K562 (cell line): ENCODE results near the gene DBF4B.

Experiments used
- BDP1 ChIP-seq: IDR thresholded peaks from 3 replicates; pipeline ENCODE4 v1.6.1; 2011; ENCODE audit not compliant: insufficient read length, insufficient read depth
- CBX2 ChIP-seq: fragments of 200-600 bp; sonication (generic); IDR thresholded peaks from one replicate; pipeline ENCODE4 v1.6.1; 2012; ENCODE audit warnings: mild to moderate bottlenecking, low read length, inconsistent platforms; ENCODE audit not compliant: insufficient read depth, poor library complexity, severe bottlenecking
- EGR1 ChIP-seq: fragments of 450-650 bp; conservative IDR thresholded peaks from 2 replicates; pipeline ENCODE4 v1.6.1; 2017; ENCODE audit warnings: mild to moderate bottlenecking
- ELK1 ChIP-seq: sonication (generic); formaldehyde crosslinking; IDR thresholded peaks from 2 replicates; pipeline ENCODE4 v1.8.1; 2022; ENCODE audit warnings: missing genetic modification reagents
- EP300 ChIP-seq: IDR thresholded peaks from 2 replicates; pipeline ENCODE4 v1.6.1; 2012; ENCODE audit warnings: low read length, improper control_type of control experiment
- MYNN ChIP-seq, 2 experiments: sonication (generic); formaldehyde crosslinking in 1 of 2; IDR thresholded peaks; 2 replicates each; pipeline versions ENCODE4 v1.5.0 to v1.6.1; 2016 to 2020; ENCODE audit warnings: antibody characterized with exemption in 1 of 2, missing genetic modification reagents in 1 of 2
- NRF1 ChIP-seq, 2 experiments: fragments of 450-650 bp; IDR thresholded peaks in 1 of 2; conservative IDR thresholded peaks in 1 of 2; 2 replicates each; pipeline ENCODE4 v1.6.1; 2014; ENCODE audit warnings: mild to moderate bottlenecking in 2 of 2
- RAD51 ChIP-seq: fragments of 450-650 bp; IDR thresholded peaks from 2 replicates; pipeline ENCODE4 v1.7.1; 2016; ENCODE audit warnings: low read depth, mild to moderate bottlenecking, borderline replicate concordance
- ZBTB43 ChIP-seq: sonication (generic); formaldehyde crosslinking; IDR thresholded peaks from 2 replicates; pipeline ENCODE4 v1.8.0; 2023; ENCODE audit warnings: mild to moderate bottlenecking, missing genetic modification reagents
- ZNF274 ChIP-seq: IDR thresholded peaks from 2 replicates; pipeline ENCODE4 v1.6.1; 2011; ENCODE audit warnings: low read depth, mild to moderate bottlenecking, low read length, moderate library complexity, borderline replicate concordance
- ZNF282 ChIP-seq: sonication (generic); formaldehyde crosslinking; IDR thresholded peaks from 2 replicates; pipeline ENCODE4 v1.8.1; 2023; ENCODE audit warnings: missing genetic modification reagents
- ZNF830 ChIP-seq: fragments of 250-450 bp; sonication (Bioruptor Pico); IDR thresholded peaks from 2 replicates; pipeline ENCODE4 v1.5.0; 2021; ENCODE audit warnings: mild to moderate bottlenecking
- TF ChIP-seq, protein P1 (sequence below), 3 experiments: IDR thresholded peaks in 2 of 3; conservative IDR thresholded peaks in 1 of 3; 2 replicates each; pipeline ENCODE4 v1.5.1; 2011 to 2012; ENCODE audit warnings: low read length in 3 of 3, mild to moderate bottlenecking in 3 of 3, control low read depth in 2 of 3, improper control_type of control experiment in 1 of 3, inconsistent platforms in 1 of 3, low read depth in 1 of 3, mixed read lengths in 1 of 3, moderate library complexity in 1 of 3; ENCODE audit not compliant: insufficient read depth in 2 of 3

DNA sequence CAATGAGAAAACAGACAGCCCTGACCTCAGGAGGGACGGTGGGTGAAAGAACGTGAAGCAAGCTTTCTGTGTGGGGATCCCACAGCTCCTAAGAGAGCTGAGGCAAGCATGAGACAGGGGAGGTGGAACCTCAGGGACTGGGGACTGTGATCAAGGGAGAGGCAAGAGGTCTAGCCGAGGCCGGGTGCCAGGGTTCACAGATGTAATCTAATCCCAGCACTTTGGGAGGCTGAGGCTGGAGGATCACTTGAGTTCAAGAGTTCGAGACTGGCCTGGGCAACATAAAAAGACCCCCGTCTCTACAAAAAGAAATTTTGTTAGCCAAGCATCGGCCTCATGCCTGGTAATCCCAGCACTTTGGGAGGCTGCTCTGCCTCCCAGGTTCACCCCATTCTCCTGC lies 45.8 kb downstream of the DBF4B start:
- no peak for TF ChIP-seq EP300
- TF ChIP-seq ZNF830 (CRISPR knock-in tag), result no peak
- no peak for TF ChIP-seq NRF1 (conservative IDR thresholded peaks at IDR 0.05 in 1 of 2, IDR thresholded peaks at IDR 0.05 in 1 of 2)
- no peak for TF ChIP-seq EGR1
- TF ChIP-seq ZNF282 (CRISPR knock-in tag), result no peak
- TF ChIP-seq, protein P1, sequence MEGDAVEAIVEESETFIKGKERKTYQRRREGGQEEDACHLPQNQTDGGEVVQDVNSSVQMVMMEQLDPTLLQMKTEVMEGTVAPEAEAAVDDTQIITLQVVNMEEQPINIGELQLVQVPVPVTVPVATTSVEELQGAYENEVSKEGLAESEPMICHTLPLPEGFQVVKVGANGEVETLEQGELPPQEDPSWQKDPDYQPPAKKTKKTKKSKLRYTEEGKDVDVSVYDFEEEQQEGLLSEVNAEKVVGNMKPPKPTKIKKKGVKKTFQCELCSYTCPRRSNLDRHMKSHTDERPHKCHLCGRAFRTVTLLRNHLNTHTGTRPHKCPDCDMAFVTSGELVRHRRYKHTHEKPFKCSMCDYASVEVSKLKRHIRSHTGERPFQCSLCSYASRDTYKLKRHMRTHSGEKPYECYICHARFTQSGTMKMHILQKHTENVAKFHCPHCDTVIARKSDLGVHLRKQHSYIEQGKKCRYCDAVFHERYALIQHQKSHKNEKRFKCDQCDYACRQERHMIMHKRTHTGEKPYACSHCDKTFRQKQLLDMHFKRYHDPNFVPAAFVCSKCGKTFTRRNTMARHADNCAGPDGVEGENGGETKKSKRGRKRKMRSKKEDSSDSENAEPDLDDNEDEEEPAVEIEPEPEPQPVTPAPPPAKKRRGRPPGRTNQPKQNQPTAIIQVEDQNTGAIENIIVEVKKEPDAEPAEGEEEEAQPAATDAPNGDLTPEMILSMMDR (IDR thresholded peaks at IDR 0.05 in 2 of 3, conservative IDR thresholded peaks at IDR 0.05 in 1 of 3; ENCODE audit: insufficient read depth in 2 of 3, low read depth in 1 of 3, low read length in 3 of 3), result no peak
- TF ChIP-seq MYNN (IDR thresholded peaks at IDR 0.05), result no peak
- TF ChIP-seq MYNN (CRISPR knock-in tag; IDR thresholded peaks at IDR 0.05), result no peak
- no peak for TF ChIP-seq RAD51
- no peak for TF ChIP-seq CBX2
- no peak for TF ChIP-seq ELK1 (CRISPR knock-in tag)
- no peak for TF ChIP-seq ZBTB43
- no peak for TF ChIP-seq BDP1
- no peak for TF ChIP-seq ZNF274
